IMR-90 (cell line): ENCODE measurements around the gene TRAPPC2L. TPM values are rescaled to one million over a fixed set of nuclear protein-coding genes. Genes with fewer than 3 reads are reported as not detected.

Experiments
- ATAC-seq: fragments of 200-7000 bp; cut with Tn5 transposase; 2 replicates; pipeline ENCODE4 v1.9.1; 2020; ENCODE audit warnings: low read depth, mild to moderate bottlenecking, moderate library complexity
- BruUV-seq: library from RNA; stranded (reverse); fragments of 400-500 nt; replicated peaks from 2 replicates; lab custom pipeline; 2021; lab: Mats Ljungman, UMichigan
- CTCF ChIA-PET: fragments of 300-600 bp; formaldehyde crosslinking; extraction: SDS; loops from one replicate; lab custom pipeline; 2021; ENCODE audit warnings: antibody characterized with exemption; lab: Yijun Ruan, JAX
- POLR2A ChIA-PET: fragments of 300-600 bp; sonication (Branson Sonifier 250); formaldehyde crosslinking; loops from one replicate; lab custom pipeline; 2022; ENCODE audit warnings: antibody characterized with exemption; ENCODE audit not compliant: unreplicated experiment; lab: Charles Lee
- DNase-seq: peaks from one replicate; pipeline ENCODE4 v3.0.0; 2013
- H2AFZ ChIP-seq: replicated peaks from 2 replicates; pipeline ENCODE3; 2013; ENCODE audit warnings: low read length, mild to moderate bottlenecking; ENCODE audit not compliant: poor library complexity
- H2AK5ac ChIP-seq: 2 replicates; pipeline ENCODE4 v1.6.1; 2013; ENCODE audit warnings: low read depth, low read length, inconsistent platforms
- H2AK9ac ChIP-seq: replicated peaks from 2 replicates; pipeline ENCODE3; 2013; ENCODE audit warnings: mild to moderate bottlenecking, low read depth, low read length, moderate library complexity; ENCODE audit not compliant: poor library complexity
- H2BK120ac ChIP-seq: 2 replicates; pipeline ENCODE4 v1.6.1; 2013; ENCODE audit warnings: low read depth, low read length, inconsistent platforms
- H2BK15ac ChIP-seq: 3 replicates; pipeline ENCODE4 v1.6.1; 2013; ENCODE audit warnings: low read depth, low read length, inconsistent platforms
- H2BK20ac ChIP-seq: 2 replicates; pipeline ENCODE4 v1.6.1; 2013; ENCODE audit warnings: low read depth, mild to moderate bottlenecking, inconsistent platforms, low read length, moderate library complexity
- H2BK5ac ChIP-seq: 2 replicates; pipeline ENCODE4 v1.6.1; 2013; ENCODE audit warnings: mild to moderate bottlenecking, low read depth, low read length, inconsistent platforms; ENCODE audit not compliant: poor library complexity, severe bottlenecking
- H3K14ac ChIP-seq: replicated peaks from 2 replicates; pipeline ENCODE4 v1.6.1; 2013; ENCODE audit warnings: low read depth, low read length, inconsistent platforms
- H3K18ac ChIP-seq: 2 replicates; pipeline ENCODE4 v1.6.1; 2013; ENCODE audit warnings: low read depth, low read length, control low read depth
- H3K23ac ChIP-seq: 2 replicates; pipeline ENCODE4 v1.6.1; 2013; ENCODE audit warnings: low read depth, low read length, inconsistent platforms
- H3K27ac ChIP-seq: 2 replicates; pipeline ENCODE4 v1.5.1; 2013; ENCODE audit warnings: mild to moderate bottlenecking, control low read depth, low read length; ENCODE audit not compliant: insufficient read depth
- H3K27me3 ChIP-seq: 2 replicates; pipeline ENCODE4 v1.6.1; 2013; ENCODE audit warnings: low read length; ENCODE audit not compliant: control insufficient read depth, insufficient read depth
- H3K36me3 ChIP-seq: 2 replicates; pipeline ENCODE4 v1.6.1; 2013; ENCODE audit warnings: low read length, mixed read lengths; ENCODE audit not compliant: control insufficient read depth, insufficient read depth
- H3K4ac ChIP-seq: 2 replicates; pipeline ENCODE4 v1.6.1; 2013; ENCODE audit warnings: low read depth, low read length, inconsistent platforms
- H3K4me1 ChIP-seq: 2 replicates; pipeline ENCODE4 v1.6.1; 2013; ENCODE audit warnings: low read length, mixed read lengths; ENCODE audit not compliant: control insufficient read depth, insufficient read depth
- H3K4me2 ChIP-seq: 2 replicates; pipeline ENCODE4 v1.6.1; 2013; ENCODE audit warnings: low read depth, mild to moderate bottlenecking, control low read depth, low read length, moderate library complexity
- H3K4me3 ChIP-seq: 2 replicates; pipeline ENCODE4 v1.5.1; 2013; ENCODE audit warnings: low read depth, mild to moderate bottlenecking, control low read depth, low read length, moderate library complexity; ENCODE audit not compliant: insufficient read depth
- H3K56ac ChIP-seq: 2 replicates; pipeline ENCODE4 v1.6.1; 2013; ENCODE audit warnings: low read length, inconsistent platforms; ENCODE audit not compliant: insufficient read depth; ENCODE audit errors: extremely low read depth
- H3K79me1 ChIP-seq, 2 experiments: 2 replicates each; pipeline ENCODE4 v1.6.1; 2013; ENCODE audit warnings: low read length in 2 of 2, inconsistent platforms in 1 of 2, low read depth in 1 of 2
- H3K9ac ChIP-seq: 2 replicates; pipeline ENCODE4 v1.6.1; 2013; ENCODE audit warnings: low read depth, low read length, control low read depth
- H3K9me1 ChIP-seq: 2 replicates; pipeline ENCODE4 v1.6.1; 2013; ENCODE audit warnings: low read length, inconsistent platforms; ENCODE audit not compliant: insufficient read depth
- H3K9me3 ChIP-seq: 2 replicates; pipeline ENCODE4 v1.6.1; 2013; ENCODE audit warnings: low read length; ENCODE audit not compliant: control insufficient read depth, insufficient read depth
- H4K20me1 ChIP-seq: 2 replicates; pipeline ENCODE4 v1.6.1; 2013; ENCODE audit warnings: low read length, inconsistent platforms; ENCODE audit not compliant: insufficient read depth
- H4K5ac ChIP-seq: 2 replicates; pipeline ENCODE4 v1.6.1; 2013; ENCODE audit warnings: mild to moderate bottlenecking, low read depth, low read length, control low read depth
- H4K8ac ChIP-seq, 2 experiments: 2 replicates each; pipeline ENCODE4 v1.6.1; 2013; ENCODE audit warnings: low read depth in 2 of 2, low read length in 2 of 2, control low read depth in 1 of 2, inconsistent platforms in 1 of 2
- H4K91ac ChIP-seq: 2 replicates; pipeline ENCODE4 v1.6.1; 2013; ENCODE audit warnings: low read depth, low read length, inconsistent platforms; ENCODE audit not compliant: insufficient read depth
- BHLHE40 ChIP-seq: fragments of 150-350 bp; IDR thresholded peaks from 2 replicates; pipeline ENCODE4 v1.6.1; 2016; ENCODE audit warnings: mild to moderate bottlenecking, low read depth, low read length
- CEBPB ChIP-seq: IDR thresholded peaks from 2 replicates; pipeline ENCODE4 v1.6.1; 2012; ENCODE audit warnings: low read depth, low read length, improper control_type of control experiment
- CHD1 ChIP-seq: IDR thresholded peaks from 2 replicates; pipeline ENCODE4 v1.6.1; 2012; ENCODE audit warnings: low read depth, low read length, improper control_type of control experiment
- FOS ChIP-seq: fragments of 150-350 bp; IDR thresholded peaks from 2 replicates; pipeline ENCODE4 v1.6.1; 2016; ENCODE audit warnings: low read depth, low read length
- MAFK ChIP-seq: IDR thresholded peaks from 2 replicates; pipeline ENCODE4 v1.6.1; 2012; ENCODE audit warnings: low read depth, low read length, improper control_type of control experiment
- MXI1 ChIP-seq: IDR thresholded peaks from 2 replicates; pipeline ENCODE4 v1.6.1; 2012; ENCODE audit warnings: low read depth, mild to moderate bottlenecking, low read length, moderate library complexity, borderline replicate concordance
- POLR2A ChIP-seq: IDR thresholded peaks from 2 replicates; pipeline ENCODE4 v1.6.1; 2012; ENCODE audit warnings: mild to moderate bottlenecking, low read depth, low read length
- RAD21 ChIP-seq: IDR thresholded peaks from 2 replicates; pipeline ENCODE4 v1.6.1; 2012; ENCODE audit warnings: low read length, improper control_type of control experiment
- RFX5 ChIP-seq: IDR thresholded peaks from 2 replicates; pipeline ENCODE4 v1.8.0; 2012; ENCODE audit warnings: low read depth, mild to moderate bottlenecking, low read length, moderate library complexity
- SMC3 ChIP-seq: fragments of 150-350 bp; IDR thresholded peaks from 2 replicates; pipeline ENCODE4 v1.6.1; 2016; ENCODE audit warnings: low read depth, mild to moderate bottlenecking, antibody characterized with exemption, low read length, moderate library complexity
- WGBS, 2 experiments: methylation state at CpG; one replicate each; pipeline versions ENCODE4 v1.1.5 to v1.1.7; 2013; ENCODE audit warnings: missing lambda C conversion rate in 2 of 2; ENCODE audit not compliant: insufficient read length in 1 of 2; ENCODE audit errors: extremely low coverage in 2 of 2; 5-methylcytosine and 5-hydroxymethylcytosine counted together
- dilution Hi-C: fragments of 300-500 bp; cut with HindIII; formaldehyde crosslinking; loops from one replicate; pipeline ENCODE4 v1.14.3; 2018; ENCODE audit warnings: low sequenced_read_pairs; ENCODE audit not compliant: unreplicated experiment
- in situ Hi-C: fragments of 300-500 bp; cut with MboI; formaldehyde crosslinking; loops from 3 replicates; pipeline ENCODE4 v1.14.3; 2019; ENCODE audit warnings: low sequenced_read_pairs, inconsistent platforms, mixed read lengths
- intact Hi-C: fragments of 100-400 bp; cut with micrococcal nuclease; formaldehyde crosslinking; loops from 2 replicates; pipeline ENCODE4 v1.10.0; 2022
- polyA plus RNA-seq, 3 experiments: library from polyadenylated mRNA; depleted of rRNA; stranded (reverse); fragments of >200 nt; gene quantifications; 2 replicates each; pipeline ENCODE4 v1.2.3, GENCODE V29; 2012; ENCODE audit warnings: low replicate concordance in 1 of 3
- total RNA-seq: library from RNA; depleted of rRNA; stranded (reverse); fragments of >200 nt; gene quantifications from 2 replicates; pipeline ENCODE4 v1.2.3, GENCODE V29; 2012
- TF ChIP-seq, protein P1 (sequence below): fragments of 150-350 bp; IDR thresholded peaks from 2 replicates; pipeline ENCODE4 v1.6.1; 2016; ENCODE audit warnings: low read depth, mild to moderate bottlenecking, low read length, moderate library complexity, borderline replicate concordance
- TF ChIP-seq, protein P2 (sequence below): fragments of 150-350 bp; IDR thresholded peaks from 2 replicates; pipeline ENCODE4 v1.6.1; 2017; ENCODE audit warnings: mild to moderate bottlenecking, antibody characterized with exemption, low read length, low read depth

Gene TRAPPC2L
- total and polyA plus RNA-seq, 2 of the 4 experiments (the other 2 are of a cell fraction): 102 to 109 TPM

DNA sequence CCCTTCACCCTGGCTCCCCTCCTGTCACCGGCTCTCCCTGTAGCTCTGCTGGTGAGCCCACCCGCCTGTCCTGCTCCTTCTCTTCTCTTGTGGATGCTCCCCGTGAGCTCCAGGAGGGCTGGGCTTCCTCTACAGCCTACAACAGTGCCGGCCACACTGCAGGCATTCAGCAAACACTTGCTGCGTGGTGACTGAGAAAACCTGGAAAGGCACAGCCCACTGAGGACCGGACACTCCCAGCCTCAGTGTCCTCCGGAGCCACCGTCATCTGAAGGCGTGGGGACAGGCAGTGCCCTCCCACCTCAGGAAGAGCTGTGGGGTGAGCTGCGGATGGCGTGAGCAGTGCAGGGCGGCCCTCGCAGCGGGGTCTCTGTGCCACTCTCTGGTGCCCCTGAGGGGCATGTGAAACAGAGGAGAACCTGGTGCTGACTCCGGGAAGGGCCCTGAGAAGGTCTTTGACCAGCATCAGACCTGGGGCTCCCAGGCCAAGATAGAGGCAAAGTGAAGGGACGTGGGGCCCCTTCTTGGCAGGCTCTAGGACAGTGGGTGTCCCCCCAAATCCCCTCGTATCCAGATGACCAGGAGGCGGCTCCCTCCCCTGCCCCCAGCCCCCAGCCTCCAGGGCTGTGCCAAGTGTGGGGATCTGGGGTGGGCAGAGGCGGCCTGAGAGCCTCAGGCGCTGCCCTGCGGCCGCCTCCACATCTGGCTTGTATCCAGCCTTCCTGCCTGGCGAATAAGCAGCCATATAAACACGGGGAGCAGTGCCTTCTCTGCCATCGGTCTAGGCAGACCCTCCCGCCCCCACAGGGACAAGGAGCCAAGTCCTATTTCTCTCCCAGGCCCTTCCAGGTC lies 53.6 kb downstream of the TRAPPC2L start:
- Histone ChIP-seq H3K18ac (no peak overlapping the region), H3K27me3 (peaks cover 8% of the 10 kb centered on the region; the same call in 1 of the 2 replicates), H3K79me1 (no peaks in the 10 kb centered on the region), H2BK20ac (no peak overlapping the region), H2AK5ac (no peak overlapping the region), H2AFZ (no peak overlapping the region), H3K4me3 (no peak overlapping the region), H4K5ac (no peak overlapping the region), H3K56ac (no peak overlapping the region), H2BK120ac (no peak overlapping the region), H2BK15ac (no peak overlapping the region), H2BK5ac (no peak overlapping the region), H3K27ac (no peak overlapping the region), H3K4me1 (no peaks in the 10 kb centered on the region; the same call in 1 of the 2 replicates), H2AK9ac (no peak overlapping the region), H3K14ac (no peak overlapping the region), H4K8ac (no peak overlapping the region), H3K23ac (no peak overlapping the region), H3K4ac (no peak overlapping the region), H3K9me3 (peaks cover 4% of the 10 kb centered on the region), H3K9me1 (no peaks in the 10 kb centered on the region), H3K9ac (no peak overlapping the region), H4K20me1 (no peaks in the 10 kb centered on the region; the same call in 1 of the 2 replicates), H3K4me2 (no peak overlapping the region), H3K36me3 (no peaks in the 10 kb centered on the region), H4K91ac (no peak overlapping the region)
- POLR2A ChIA-PET: no interaction called here
- in situ Hi-C loops: no loop called here
- ATAC-seq (peak; percentile 10; the same call in 1 of the 2 replicates), DNase-seq (no peak)
- intact Hi-C loops: no loop called here
- BruUV-seq: no TSS peak
- TF ChIP-seq FOS (no peak), RAD21 (no peak), MXI1 (no peak), POLR2A (no peak), BHLHE40 (no peak), CEBPB (no peak), RFX5 (no peak), MAFK (no peak), SMC3 (no peak), CHD1 (no peak)
- TF ChIP-seq, protein P1, sequence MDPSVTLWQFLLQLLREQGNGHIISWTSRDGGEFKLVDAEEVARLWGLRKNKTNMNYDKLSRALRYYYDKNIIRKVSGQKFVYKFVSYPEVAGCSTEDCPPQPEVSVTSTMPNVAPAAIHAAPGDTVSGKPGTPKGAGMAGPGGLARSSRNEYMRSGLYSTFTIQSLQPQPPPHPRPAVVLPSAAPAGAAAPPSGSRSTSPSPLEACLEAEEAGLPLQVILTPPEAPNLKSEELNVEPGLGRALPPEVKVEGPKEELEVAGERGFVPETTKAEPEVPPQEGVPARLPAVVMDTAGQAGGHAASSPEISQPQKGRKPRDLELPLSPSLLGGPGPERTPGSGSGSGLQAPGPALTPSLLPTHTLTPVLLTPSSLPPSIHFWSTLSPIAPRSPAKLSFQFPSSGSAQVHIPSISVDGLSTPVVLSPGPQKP: no peak
- TF ChIP-seq, protein P2, sequence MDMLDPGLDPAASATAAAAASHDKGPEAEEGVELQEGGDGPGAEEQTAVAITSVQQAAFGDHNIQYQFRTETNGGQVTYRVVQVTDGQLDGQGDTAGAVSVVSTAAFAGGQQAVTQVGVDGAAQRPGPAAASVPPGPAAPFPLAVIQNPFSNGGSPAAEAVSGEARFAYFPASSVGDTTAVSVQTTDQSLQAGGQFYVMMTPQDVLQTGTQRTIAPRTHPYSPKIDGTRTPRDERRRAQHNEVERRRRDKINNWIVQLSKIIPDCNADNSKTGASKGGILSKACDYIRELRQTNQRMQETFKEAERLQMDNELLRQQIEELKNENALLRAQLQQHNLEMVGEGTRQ: no peak
- WGBS, 2 experiments: 20% methylated on average over 6 of the region's 26 CpGs; no CpG with 5 or more reads in 1 of the 2 experiments
- dilution Hi-C loops: no loop called here
- CTCF ChIA-PET: no interaction called here
